Medulla oblongata (tissue), 1 donor: ENCODE data around the gene KIF26B.
"Not testable (repeated sequence)": the region's sequence is repeated elsewhere in the genome, so short reads cannot be mapped to it uniquely, and the experiment has no call there.

Experiments used
- DNase-seq: peaks from one replicate; pipeline ENCODE4 v3.0.0-alpha.2; 2015; ENCODE audit errors: extremely low spot score

Gene KIF26B

GRCh38 chr1:245355851-245356630, 201.3 kb downstream of the KIF26B start:
- not testable (repeated sequence) for DNase-seq

GRCh38 chr1:245356891-245357585, 202.3 kb downstream of the KIF26B start:
- no peak for DNase-seq

GRCh38 chr1:245359101-245359680, 204.4 kb downstream of the KIF26B start:
- not testable (repeated sequence) for DNase-seq

- DNase-seq, result no peak
Observed at GRCh38 chr1:245361065-245361464, 206.3 kb downstream of the KIF26B start.

GRCh38 chr1:245361951-245362350, 207.2 kb downstream of the KIF26B start:
- DNase-seq, result no peak

- DNase-seq, result no peak
Observed at GRCh38 chr1:245363461-245364200, 208.8 kb downstream of the KIF26B start.

- DNase-seq, result no peak
Observed at GRCh38 chr1:245365095-245366020, 210.6 kb downstream of the KIF26B start.

- no peak for DNase-seq
Observed at GRCh38 chr1:245366886-245367285, 212.1 kb downstream of the KIF26B start.

- DNase-seq, result no peak
Observed at GRCh38 chr1:245370175-245370825, 215.5 kb downstream of the KIF26B start.

GRCh38 chr1:245370905-245371581, 216.3 kb downstream of the KIF26B start:
- no peak for DNase-seq

- no peak for DNase-seq
Observed at GRCh38 chr1:245373131-245373530, 218.3 kb downstream of the KIF26B start.

GRCh38 chr1:245375789-245376460, 221.1 kb downstream of the KIF26B start:
- no peak for DNase-seq

- DNase-seq, result no peak
Observed at GRCh38 chr1:245377854-245378253, 223.1 kb downstream of the KIF26B start.

- no peak for DNase-seq
Observed at GRCh38 chr1:245378311-245378722, 223.5 kb downstream of the KIF26B start.

GRCh38 chr1:245378745-245379144, 224.0 kb downstream of the KIF26B start:
- no peak for DNase-seq

GRCh38 chr1:245380790-245381535, 226.2 kb downstream of the KIF26B start:
- DNase-seq, result no peak

- DNase-seq, result no peak
Observed at GRCh38 chr1:245382981-245383380, 228.2 kb downstream of the KIF26B start.
